CD4-positive, alpha-beta T cell treated with Interleukin-6 for 4 hours (primary cell): ENCODE measurements around the gene CTBP2.
"Not testable (repeated sequence)": the region's sequence is repeated elsewhere in the genome, so short reads cannot be mapped to it uniquely, and the experiment has no call there.

Experiments
- DNase-seq: peaks from one replicate; pipeline ENCODE4 v3.0.0-alpha.2; 2020; ENCODE audit warnings: mixed read lengths

CTBP2 gene

GRCh38 chr10:125186431-125187170, 26.2 kb upstream of the CTBP2 start:
- DNase-seq, result no peak

- not testable (repeated sequence) for DNase-seq
Measured at GRCh38 chr10:125179107-125179506, 18.7 kb upstream of the CTBP2 start.

DNA sequence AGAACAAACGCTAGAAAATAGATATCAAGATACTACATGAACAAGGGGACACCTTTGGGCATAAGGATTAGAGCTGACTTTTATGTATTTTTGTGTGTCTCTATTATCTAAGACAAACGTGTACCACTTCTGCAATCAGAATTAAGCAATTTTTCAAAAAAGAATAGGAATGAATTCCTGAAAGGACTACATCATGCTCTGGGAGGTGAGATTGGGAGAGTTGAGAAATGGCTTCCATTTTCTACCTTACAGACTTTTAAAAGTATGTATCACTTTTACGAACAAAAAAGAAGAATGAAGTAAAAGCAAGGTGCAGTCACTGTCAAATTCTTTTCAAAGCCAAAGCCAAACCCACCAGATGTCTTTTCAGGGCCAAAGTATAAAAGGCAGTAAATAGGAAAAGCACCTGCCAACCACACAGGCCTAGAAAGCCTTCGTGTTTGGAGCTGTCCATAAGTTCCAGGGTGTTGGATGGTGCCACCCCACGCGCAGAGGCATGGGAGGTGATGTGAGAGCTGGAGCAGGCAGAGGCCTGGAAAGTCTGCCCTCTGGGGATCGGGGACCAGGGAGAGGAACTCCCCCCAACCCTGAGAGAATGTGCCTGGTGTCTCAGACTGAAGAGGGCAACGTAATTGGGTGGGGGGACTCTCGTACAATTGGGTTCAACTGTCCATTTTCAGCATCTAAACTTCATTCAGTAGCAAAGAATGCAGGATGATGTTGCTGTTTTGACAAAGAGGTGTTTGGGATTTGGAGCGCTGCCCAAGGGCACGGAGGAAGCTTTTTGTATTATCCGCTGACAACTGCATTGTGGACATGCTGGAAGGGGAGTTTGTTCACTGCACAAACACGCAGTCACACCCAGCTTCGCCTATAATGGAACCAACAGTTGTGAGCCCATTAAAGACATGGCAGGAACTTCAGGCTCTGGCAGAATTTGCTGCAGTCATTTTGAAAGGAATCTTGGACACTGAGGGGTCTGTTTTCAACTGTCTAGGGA, 17.6 kb upstream of the CTBP2 start:
- DNase-seq, result no peak

- no peak for DNase-seq
Measured at GRCh38 chr10:125175807-125176206, 15.4 kb upstream of the CTBP2 start.

DNA sequence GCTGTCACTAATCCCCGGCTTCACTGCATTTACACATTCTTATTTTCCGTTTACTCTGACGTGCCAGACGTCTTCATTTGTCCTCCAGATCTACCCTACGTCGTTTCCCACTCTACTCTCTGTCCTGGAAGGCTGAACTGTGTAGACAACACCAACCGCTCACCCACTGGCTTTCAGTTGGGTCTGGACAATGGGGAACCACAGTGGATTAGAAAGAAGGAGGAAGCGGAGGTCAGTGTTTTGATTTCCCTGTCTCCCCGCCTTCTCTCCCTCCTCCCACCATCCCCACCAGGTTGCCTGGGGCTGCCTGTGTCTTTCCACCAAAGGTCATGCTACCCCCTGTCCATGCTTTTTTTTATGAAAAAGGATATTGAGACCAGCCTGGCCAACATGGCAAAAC, 14.0 kb upstream of the CTBP2 start:
- DNase-seq, result no peak

DNA sequence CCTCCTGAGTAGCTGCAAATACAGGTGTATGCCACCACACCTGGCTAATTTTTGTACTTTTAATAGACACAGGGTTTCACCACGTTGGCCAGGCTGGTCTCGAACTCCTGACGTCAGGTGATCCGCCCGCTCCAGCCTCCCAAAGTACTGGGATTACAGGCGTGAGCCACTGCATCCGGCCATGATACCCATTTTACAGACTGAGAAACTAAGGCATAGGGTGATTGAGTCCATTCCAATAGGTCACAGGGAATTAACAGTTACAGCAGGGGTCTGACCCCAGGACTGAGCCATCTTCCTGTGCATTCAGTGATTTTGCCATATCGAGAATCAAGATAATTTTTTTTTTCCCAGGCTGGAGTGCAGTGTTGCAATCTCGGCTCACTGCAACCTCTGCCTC, 12.3 kb upstream of the CTBP2 start:
- no peak for DNase-seq

- no peak for DNase-seq
Measured at GRCh38 chr10:125171402-125172306, 11.3 kb upstream of the CTBP2 start.

- no peak for DNase-seq
Measured at GRCh38 chr10:125169915-125170314, 9.6 kb upstream of the CTBP2 start.

- no peak for DNase-seq
Measured at GRCh38 chr10:125169279-125169678, 8.9 kb upstream of the CTBP2 start.

- no peak for DNase-seq
Measured at GRCh38 chr10:125166658-125167057, 6.3 kb upstream of the CTBP2 start.

DNA sequence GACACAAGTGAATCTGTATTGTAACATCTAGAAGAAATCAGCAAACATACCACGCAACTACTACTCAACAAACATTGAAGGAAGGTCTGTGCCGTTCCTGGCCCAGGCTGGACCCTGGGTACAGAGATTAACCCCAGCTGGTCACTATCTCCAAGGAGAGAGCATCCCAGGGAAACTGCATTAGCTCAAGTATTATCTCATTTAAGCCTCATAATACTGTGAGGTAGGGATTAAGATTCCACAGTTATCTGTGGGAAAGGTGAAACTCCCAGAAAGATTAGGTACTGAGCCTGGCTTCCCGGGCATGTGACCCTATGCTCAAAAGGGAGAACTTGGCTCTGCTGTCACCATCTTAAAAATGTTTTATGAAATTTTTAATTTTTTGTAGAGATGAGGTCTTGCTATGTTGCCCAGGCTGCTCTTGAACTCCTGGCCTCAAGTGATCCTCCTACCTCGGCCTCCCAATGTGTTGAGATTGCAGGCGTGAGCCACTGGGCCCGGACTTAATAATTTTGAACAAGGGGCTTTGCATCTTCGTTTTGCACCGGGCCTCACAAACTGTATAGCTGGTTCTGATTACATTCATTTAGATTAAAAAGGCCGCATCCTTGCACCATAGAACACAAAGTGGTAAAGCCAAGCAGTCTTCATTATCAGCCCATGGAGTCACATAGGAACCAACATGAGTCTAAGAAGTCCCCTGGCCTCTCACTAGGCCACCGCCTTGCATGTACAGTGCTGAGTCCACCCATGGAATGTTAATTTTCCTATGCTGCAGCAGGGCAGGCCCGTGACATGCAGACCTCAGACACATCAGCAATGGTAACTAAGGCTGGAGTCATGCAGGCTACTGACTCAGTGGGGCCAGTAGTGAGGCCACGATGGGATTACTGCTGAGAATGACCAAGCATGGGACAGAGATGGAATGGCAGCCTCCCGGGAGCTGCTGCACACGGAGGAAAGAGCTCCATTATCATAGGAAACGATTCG, 5.5 kb upstream of the CTBP2 start:
- no peak for DNase-seq

DNA sequence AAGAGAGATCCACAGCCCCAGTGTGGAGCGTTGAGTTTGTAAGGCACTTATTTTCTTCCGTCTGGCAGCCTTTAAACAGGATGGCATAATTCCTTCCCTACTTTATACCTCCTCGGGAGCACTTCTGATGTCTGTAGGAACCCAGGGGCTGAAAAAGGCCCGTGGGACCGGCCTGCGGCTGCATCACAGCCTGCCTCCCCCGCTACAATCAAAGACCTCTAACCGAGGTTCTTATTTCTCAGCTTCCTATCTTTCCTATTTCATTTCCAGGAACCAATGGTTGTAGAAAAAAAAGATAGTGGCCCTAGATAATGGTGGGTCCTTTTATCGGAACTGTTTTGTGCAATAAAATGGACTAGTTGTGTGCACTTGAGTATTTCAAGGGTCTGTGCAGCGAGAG, 4.1 kb upstream of the CTBP2 start:
- DNase-seq, result no peak

DNA sequence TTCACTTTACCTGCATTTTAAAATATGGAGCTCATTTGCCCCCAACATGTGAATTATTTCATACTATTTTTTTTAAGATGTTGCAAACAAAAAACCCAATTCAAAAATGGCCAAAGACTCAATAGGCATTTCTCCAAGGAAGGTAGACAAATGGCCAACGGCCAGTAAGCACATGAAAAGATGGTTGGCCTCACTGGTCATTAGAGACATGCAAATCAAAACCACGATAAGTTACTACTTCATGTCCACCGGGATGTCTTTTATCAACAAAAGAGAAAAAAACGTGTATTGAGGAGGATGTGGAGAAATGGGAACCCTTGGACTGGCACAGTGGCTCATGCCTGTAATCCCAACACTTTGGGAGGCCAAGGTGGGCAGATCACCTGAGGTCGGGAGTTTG, 3.4 kb upstream of the CTBP2 start:
- DNase-seq, result no peak

- DNase-seq, result not testable (repeated sequence)
Measured at GRCh38 chr10:125163312-125163711, 2.9 kb upstream of the CTBP2 start.

GRCh38 chr10:125162120-125162931, 2.0 kb upstream of the CTBP2 start:
- DNase-seq, result no peak

DNA sequence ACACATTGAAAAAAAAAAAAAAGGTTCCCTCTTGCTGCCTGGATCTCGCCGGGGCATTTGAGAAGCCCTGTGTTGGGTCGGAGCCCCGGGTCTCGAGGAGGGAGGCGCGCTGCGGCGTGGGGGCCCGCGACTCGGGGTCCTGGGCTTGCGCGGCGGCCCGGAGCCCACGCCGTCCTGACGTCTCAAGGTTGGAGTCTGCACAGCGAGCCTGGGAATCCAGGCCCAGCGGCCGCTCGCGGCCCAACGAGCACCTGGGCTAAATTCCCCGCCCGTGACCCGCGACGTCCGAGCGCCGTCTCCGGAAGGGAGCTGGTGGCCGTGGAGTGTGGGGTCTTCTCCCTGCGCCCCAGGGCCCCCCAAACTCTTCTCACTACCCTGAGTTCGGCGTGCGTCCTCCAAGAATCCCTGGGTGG, 1.4 kb upstream of the CTBP2 start:
- no peak for DNase-seq

GRCh38 chr10:125160856-125161706, 718 bp upstream of the CTBP2 start:
- DNase-seq, result no peak

- DNase-seq, result no peak
Measured at GRCh38 chr10:125159486-125159931, 854 bp downstream of the CTBP2 start.
